K562 (cell line): ENCODE measurements around the gene SNCB. TPM values are rescaled to one million over a fixed set of nuclear protein-coding genes. Genes with fewer than 3 reads are reported as not detected.

Source experiments
- ATAC-seq: fragments of 200-7000 bp; cut with Tn5 transposase; 3 replicates; pipeline ENCODE4 v1.9.1; 2020; ENCODE audit warnings: moderate library complexity
- BruUV-seq: library from RNA; stranded (reverse); fragments of 400-500 nt; replicated peaks from 2 replicates; lab custom pipeline; 2021; lab: Mats Ljungman, UMichigan
- CTCF ChIA-PET: fragments of 300-600 bp; formaldehyde crosslinking; extraction: SDS; loops from one replicate; lab custom pipeline; 2021; ENCODE audit warnings: low intra/inter-chr PET ratio; lab: Yijun Ruan, JAX
- POLR2A ChIA-PET: fragments of 300-600, 350-650 bp; sonication (Branson Sonifier 250); formaldehyde crosslinking; extraction: SDS; loops from one replicate; lab custom pipeline; 2021; ENCODE audit warnings: antibody characterized with exemption, inconsistent platforms; lab: Yijun Ruan, JAX
- DNase-seq, 4 experiments: peaks; one replicate each; pipeline versions ENCODE4 v3.0.0 to v3.0.0-alpha.2; 2011 to 2018; ENCODE audit warnings: low spot score in 3 of 4, mixed read lengths in 3 of 4; ENCODE audit errors: extremely low read depth in 1 of 4
- FAIRE-seq: peaks from 2 replicates; lab custom pipeline; 2011; peaks lifted over from hg19 to GRCh38; lab: Jason Lieb, UNC
- H2AFZ ChIP-seq: 2 replicates; pipeline ENCODE4 v1.6.0; 2011; ENCODE audit warnings: low read depth, low read length, control low read depth, inconsistent platforms
- H3K27ac ChIP-seq: fragments of 200-600 bp; 3 replicates; pipeline ENCODE4 v1.8.0; 2011; ENCODE audit warnings: low read depth, mild to moderate bottlenecking, control low read depth, inconsistent platforms, low read length, moderate library complexity, mixed read lengths; ENCODE audit errors: extremely low read depth
- H3K27me3 ChIP-seq, 2 experiments: fragments of 300-600 bp in 1 of 2; 2 replicates in 1 of 2; 3 replicates in 1 of 2; pipeline versions ENCODE4 v1.6.0 to v1.8.0; 2011; ENCODE audit warnings: inconsistent platforms in 2 of 2, low read length in 2 of 2, mild to moderate bottlenecking in 1 of 2, mixed read lengths in 1 of 2, moderate library complexity in 1 of 2; ENCODE audit not compliant: control insufficient read depth in 2 of 2, insufficient read depth in 2 of 2
- H3K36me3 ChIP-seq: fragments of 300-600 bp; 3 replicates; pipeline ENCODE4 v1.8.0; 2011; ENCODE audit warnings: mild to moderate bottlenecking, low read length, inconsistent platforms; ENCODE audit not compliant: control insufficient read depth, insufficient read depth
- H3K4me1 ChIP-seq, 2 experiments: fragments of 200-600 bp in 1 of 2; replicated peaks in 1 of 2; 2 replicates in 1 of 2; 3 replicates in 1 of 2; pipeline versions ENCODE4 v1.5.1 to v1.8.0; 2011; ENCODE audit warnings: inconsistent platforms in 2 of 2, low read length in 2 of 2, mild to moderate bottlenecking in 1 of 2, mixed read lengths in 1 of 2, moderate library complexity in 1 of 2; ENCODE audit not compliant: control insufficient read depth in 2 of 2, insufficient read depth in 2 of 2
- H3K4me2 ChIP-seq: 2 replicates; pipeline ENCODE4 v1.6.1; 2011; ENCODE audit warnings: low read length, control low read depth, inconsistent platforms, mixed read lengths; ENCODE audit not compliant: insufficient read depth
- H3K4me3 ChIP-seq: fragments of 200-600 bp; sonication (generic), shearing (Covaris generic); 2 replicates; pipeline ENCODE4 v1.5.1; 2016; ENCODE audit warnings: control low read depth, inconsistent platforms
- H3K79me2 ChIP-seq: fragments of 200-600 bp; 3 replicates; pipeline ENCODE4 v1.8.0; 2011; ENCODE audit warnings: low read length, inconsistent platforms; ENCODE audit not compliant: control insufficient read depth, insufficient read depth
- H3K9ac ChIP-seq, 2 experiments: 2 replicates each; pipeline versions ENCODE4 v1.6.0 to v1.6.1; 2011; ENCODE audit warnings: low read depth in 2 of 2, low read length in 2 of 2, control low read depth in 1 of 2, inconsistent platforms in 1 of 2, mild to moderate bottlenecking in 1 of 2, mixed read lengths in 1 of 2; ENCODE audit not compliant: insufficient read depth in 1 of 2
- H3K9me1 ChIP-seq: one replicate; pipeline ENCODE4 v1.6.0; 2011; ENCODE audit warnings: inconsistent platforms, mild to moderate bottlenecking, low read length, moderate library complexity; ENCODE audit not compliant: control insufficient read depth, insufficient read depth
- H3K9me3 ChIP-seq: replicated peaks from 2 replicates; pipeline ENCODE4 v1.5.1; 2011; ENCODE audit warnings: low read depth, low read length, inconsistent platforms; ENCODE audit not compliant: control insufficient read depth, insufficient read depth
- H4K20me1 ChIP-seq: replicated peaks from 2 replicates; pipeline ENCODE4 v1.6.1; 2011; ENCODE audit warnings: low read length, inconsistent platforms, mixed read lengths; ENCODE audit not compliant: control insufficient read depth, insufficient read depth
- CBX8 ChIP-seq: fragments of 200-600 bp; sonication (generic); IDR thresholded peaks from 2 replicates; pipeline ENCODE4 v1.6.1; 2012; ENCODE audit warnings: borderline replicate concordance, mixed run types, low read depth, mild to moderate bottlenecking, moderate library complexity, mixed read lengths, low read length, control low read depth, inconsistent platforms; ENCODE audit not compliant: poor library complexity, severe bottlenecking; ENCODE audit errors: extremely low read depth
- MYBL2 ChIP-seq, 2 experiments: fragments of 450-650 bp in 1 of 2; sonication (generic) in 1 of 2; formaldehyde crosslinking in 1 of 2; IDR thresholded peaks; 2 replicates each; pipeline versions ENCODE4 v1.6.1 to v1.8.1; 2017 to 2022; ENCODE audit warnings: borderline replicate concordance in 1 of 2, inconsistent platforms in 1 of 2, low read depth in 1 of 2, mild to moderate bottlenecking in 1 of 2, missing genetic modification reagents in 1 of 2, moderate library complexity in 1 of 2
- RBM25 ChIP-seq: fragments of 200-400 bp; formaldehyde crosslinking; IDR thresholded peaks from 2 replicates; pipeline ENCODE4 v1.6.1; 2018; ENCODE audit warnings: low read length, low read depth, moderate library complexity; ENCODE audit not compliant: severe bottlenecking
- ZFP1 ChIP-seq: fragments of 450-650 bp; formaldehyde crosslinking; IDR thresholded peaks from 2 replicates; pipeline ENCODE4 v1.4.0; 2020; ENCODE audit warnings: mild to moderate bottlenecking, mixed read lengths
- WGBS: fragments of 100-300 bp; shearing (Covaris generic); methylation state at CpG from one replicate; pipeline ENCODE4 v1.1.6; 2016; ENCODE audit warnings: low coverage, mixed read lengths; ENCODE audit not compliant: insufficient coverage; ENCODE audit errors: missing lambda C conversion rate; 5-methylcytosine and 5-hydroxymethylcytosine counted together
- in situ Hi-C: fragments of 300-500 bp; cut with MboI; formaldehyde crosslinking; loops from 4 replicates; pipeline ENCODE4 v1.15.0; 2018; ENCODE audit warnings: inconsistent platforms, mixed read lengths
- intact Hi-C: fragments of 100-400 bp; cut with micrococcal nuclease; formaldehyde crosslinking; loops from 2 replicates; pipeline ENCODE4 v1.14.2; 2022
- polyA plus RNA-seq, 8 experiments: library from polyadenylated mRNA; depleted of rRNA in 4 of 8; stranded (reverse) in 5 of 8; unstranded in 3 of 8; fragments of >200 nt; fragmentation: Nextera tagmentation in 2 of 8; fragmentation: Illumina TruSeq in 1 of 8; extraction: Ambion mirVana in 2 of 8; extraction: Trizol in 1 of 8; gene quantifications; 2 replicates each; pipeline versions ENCODE4 v1.2.1 to v1.2.3, GENCODE V29; 2011 to 2014; ENCODE audit warnings: inconsistent platforms in 1 of 8, missing spikeins in 1 of 8
- total RNA-seq, 7 experiments: library from RNA; depleted of rRNA in 6 of 7; stranded (reverse); fragments of >200 nt in 6 of 7; fragmentation: Illumina TruSeq in 2 of 7; extraction: Trizol in 2 of 7; gene quantifications; 2 replicates each; pipeline versions ENCODE4 v1.2.1 to v1.2.3, GENCODE V29; 2011 to 2021; ENCODE audit warnings: low replicate concordance in 1 of 7

Gene SNCB
- total and polyA plus RNA-seq, 9 of the 15 experiments (the other 6 are each of a cell fraction or from before 2014, with no cell fraction given): not detected

DNA sequence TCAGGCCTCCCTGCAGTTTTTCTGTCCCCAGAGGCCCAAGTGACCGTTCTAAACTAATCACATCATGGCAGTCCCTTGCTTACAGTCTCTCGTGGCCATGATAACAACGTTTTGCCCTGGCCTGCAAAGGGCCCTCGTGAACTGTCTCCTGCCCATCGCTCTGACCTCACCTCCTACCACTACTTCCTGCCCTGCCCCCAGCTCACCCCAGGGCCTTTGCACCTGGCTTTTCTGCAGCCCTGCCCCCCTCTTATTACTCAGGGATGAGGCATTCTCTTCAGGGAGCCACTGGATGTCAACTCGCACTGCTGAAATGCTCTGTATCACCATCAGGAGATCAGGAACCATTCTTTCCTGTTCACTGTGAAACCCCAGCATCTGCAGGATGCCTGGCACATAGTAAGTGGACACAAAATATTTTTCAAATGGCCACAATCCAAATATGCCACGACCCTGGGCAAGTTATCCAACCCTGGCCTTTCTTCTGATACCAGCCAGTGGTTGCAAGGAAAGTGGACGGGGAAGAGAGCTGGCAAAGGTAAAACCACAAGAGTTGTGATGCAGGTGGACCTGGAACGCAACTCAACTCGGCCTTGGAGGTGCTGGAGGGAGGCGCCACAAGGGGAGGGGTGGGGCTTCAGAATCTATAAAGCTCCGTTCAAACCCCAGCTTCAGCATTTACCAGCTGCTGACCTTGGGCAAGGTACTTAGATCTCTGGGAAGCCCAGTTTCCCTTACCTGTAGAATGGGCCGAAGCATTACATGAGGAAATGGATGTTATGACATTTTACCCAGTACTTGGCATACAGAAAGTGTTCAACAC is 1.7 kb downstream of the SNCB start:
- H3K27ac ChIP-seq: no peak overlapping the region
- DNase-seq (no peak), ATAC-seq (no peak), FAIRE-seq (no peak)
- TF ChIP-seq MYBL2 (IDR thresholded peaks at IDR 0.05; ENCODE audit: low read depth): no peak
- no peak for TF ChIP-seq MYBL2 (CRISPR knock-in tag; IDR thresholded peaks at IDR 0.05; ENCODE audit: borderline replicate concordance)
- no peak for TF ChIP-seq ZFP1 (CRISPR knock-in tag)
- TF ChIP-seq RBM25: peak; percentile 46
- TF ChIP-seq CBX8: no peak
- H3K9me1 ChIP-seq: no peaks in the 10 kb centered on the region
- H3K79me2 ChIP-seq: no peaks in the 10 kb centered on the region
- H3K4me1 ChIP-seq: peaks cover 0 to 23% of the 10 kb centered on the region in 2 experiments; a peak in 2 of 5 replicates
- H3K4me2 ChIP-seq: no peak overlapping the region
- 6% methylated on average over 12 of the region's 13 CpGs for WGBS
- BruUV-seq: no TSS peak
- peaks cover 13% of the 10 kb centered on the region; the same call in 1 of the 2 replicates for H4K20me1 ChIP-seq
- POLR2A ChIA-PET: no interaction called here
- CTCF ChIA-PET: no interaction called here
- H3K9me3 ChIP-seq: no peaks in the 10 kb centered on the region
- peak overlapping the region in 1 of 2 experiments; percentile 46; a peak in 1 of 4 replicates for H3K9ac ChIP-seq
- intact Hi-C loops (no loop called here), in situ Hi-C loops (no loop called here)
- H2AFZ ChIP-seq: no peak overlapping the region
- H3K4me3 ChIP-seq: no peak overlapping the region
- H3K36me3 ChIP-seq: no peaks in the 10 kb centered on the region
- peaks cover 44 to 78% of the 10 kb centered on the region in 2 experiments for H3K27me3 ChIP-seq
